Coronary artery (tissue), 2 donors: ENCODE measurements around the gene CSF1R.

Experiments used
- DNase-seq: peaks from one replicate; pipeline ENCODE4 v3.0.0-alpha.2; 2017; ENCODE audit warnings: low spot score
- H3K27ac ChIP-seq, 2 donors: fragments of 200-600 bp; sonication (generic); one replicate each; pipeline ENCODE4 v1.5.1; 2016 to 2019
- H3K4me3 ChIP-seq: fragments of 200-600 bp; sonication (generic); 2 replicates; pipeline ENCODE4 v1.5.1; 2016; ENCODE audit warnings: mild to moderate bottlenecking, moderate library complexity
- TF ChIP-seq, protein P1 (sequence below): fragments of 200-600 bp; sonication (generic); IDR thresholded peaks from one replicate; pipeline ENCODE4 v1.5.1; 2019; ENCODE audit warnings: antibody characterized with exemption

The CSF1R gene

DNA sequence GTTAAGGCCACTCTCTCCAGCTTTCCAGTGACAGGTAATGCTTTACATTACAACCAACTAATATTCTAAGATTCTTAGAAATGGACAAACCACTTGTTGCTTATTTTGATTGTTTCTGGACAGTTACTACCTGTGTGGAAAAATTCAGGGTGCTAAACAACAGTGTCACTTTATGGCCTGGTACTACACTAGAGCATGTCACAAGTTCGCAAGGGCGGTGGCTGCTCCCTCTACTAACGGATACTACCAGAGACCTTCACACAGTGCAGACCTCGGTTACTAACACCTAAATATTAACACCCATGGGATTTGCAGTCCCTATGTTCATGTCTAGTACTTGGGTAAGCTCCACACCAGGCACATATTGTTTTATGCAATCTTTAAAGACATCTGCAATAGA, 72.4 kb downstream of the CSF1R start:
- no peak for DNase-seq
- H3K4me3 ChIP-seq = no peak overlapping the region
- TF ChIP-seq, protein P1, sequence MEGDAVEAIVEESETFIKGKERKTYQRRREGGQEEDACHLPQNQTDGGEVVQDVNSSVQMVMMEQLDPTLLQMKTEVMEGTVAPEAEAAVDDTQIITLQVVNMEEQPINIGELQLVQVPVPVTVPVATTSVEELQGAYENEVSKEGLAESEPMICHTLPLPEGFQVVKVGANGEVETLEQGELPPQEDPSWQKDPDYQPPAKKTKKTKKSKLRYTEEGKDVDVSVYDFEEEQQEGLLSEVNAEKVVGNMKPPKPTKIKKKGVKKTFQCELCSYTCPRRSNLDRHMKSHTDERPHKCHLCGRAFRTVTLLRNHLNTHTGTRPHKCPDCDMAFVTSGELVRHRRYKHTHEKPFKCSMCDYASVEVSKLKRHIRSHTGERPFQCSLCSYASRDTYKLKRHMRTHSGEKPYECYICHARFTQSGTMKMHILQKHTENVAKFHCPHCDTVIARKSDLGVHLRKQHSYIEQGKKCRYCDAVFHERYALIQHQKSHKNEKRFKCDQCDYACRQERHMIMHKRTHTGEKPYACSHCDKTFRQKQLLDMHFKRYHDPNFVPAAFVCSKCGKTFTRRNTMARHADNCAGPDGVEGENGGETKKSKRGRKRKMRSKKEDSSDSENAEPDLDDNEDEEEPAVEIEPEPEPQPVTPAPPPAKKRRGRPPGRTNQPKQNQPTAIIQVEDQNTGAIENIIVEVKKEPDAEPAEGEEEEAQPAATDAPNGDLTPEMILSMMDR = no peak
- H3K27ac ChIP-seq = no peak overlapping the region

DNA sequence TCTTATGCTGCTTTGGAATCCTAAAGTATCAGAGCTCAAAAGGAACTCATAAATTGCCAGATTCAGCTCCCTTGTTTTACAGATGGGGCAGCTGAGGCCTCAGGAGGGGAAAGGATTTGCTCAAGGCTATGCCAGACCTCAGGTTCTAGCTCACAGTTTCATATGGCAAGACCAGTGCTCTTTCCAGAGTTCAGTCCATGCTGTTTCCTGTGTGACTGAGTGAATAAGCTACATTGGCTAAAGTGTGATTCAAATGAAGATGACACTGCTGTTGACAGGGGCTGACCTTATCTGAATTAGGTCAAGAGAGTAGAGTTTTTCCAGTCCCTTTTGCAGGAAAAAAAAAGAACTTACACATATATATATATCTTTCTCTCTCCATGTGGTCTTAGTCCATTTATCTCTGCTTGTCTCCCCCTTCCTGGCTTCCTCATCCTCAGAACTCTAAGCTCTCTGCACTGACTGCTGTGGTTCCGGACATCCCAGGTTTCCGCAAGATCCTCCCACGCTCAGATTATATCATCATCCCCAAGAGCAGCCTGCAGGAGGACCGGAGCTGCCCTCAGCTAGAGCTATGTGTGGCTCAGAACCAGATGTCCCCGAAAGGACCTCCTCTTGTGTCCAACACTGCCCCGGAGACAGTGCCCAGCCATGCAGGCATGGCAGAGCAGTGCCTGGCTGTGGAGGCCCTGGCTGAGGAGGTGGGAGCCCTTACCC, 76.5 kb downstream of the CSF1R start:
- TF ChIP-seq, protein P1 = no peak
- Histone ChIP-seq H3K27ac (no peak overlapping the region), H3K4me3 (no peak overlapping the region)
- no peak for DNase-seq

DNA sequence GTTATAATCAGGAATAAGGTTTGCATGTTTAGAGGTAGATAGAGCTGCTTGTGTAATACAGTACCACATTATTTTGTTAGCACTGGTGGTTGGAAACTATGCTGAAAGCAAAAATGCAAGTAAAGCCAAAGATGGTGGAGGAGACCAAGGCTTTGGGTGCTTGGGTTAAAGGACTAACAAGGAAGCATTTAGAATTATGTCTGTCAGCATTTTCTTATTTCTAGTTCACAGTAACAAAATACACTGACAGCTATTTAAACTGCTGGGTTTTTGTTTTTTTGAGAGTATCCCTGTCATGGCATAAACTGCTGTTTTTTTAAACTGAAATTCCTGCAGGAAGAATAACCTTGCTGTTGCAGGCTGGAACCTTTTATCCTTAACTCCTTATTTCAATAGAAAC, 79.3 kb downstream of the CSF1R start:
- no peak for DNase-seq

DNA sequence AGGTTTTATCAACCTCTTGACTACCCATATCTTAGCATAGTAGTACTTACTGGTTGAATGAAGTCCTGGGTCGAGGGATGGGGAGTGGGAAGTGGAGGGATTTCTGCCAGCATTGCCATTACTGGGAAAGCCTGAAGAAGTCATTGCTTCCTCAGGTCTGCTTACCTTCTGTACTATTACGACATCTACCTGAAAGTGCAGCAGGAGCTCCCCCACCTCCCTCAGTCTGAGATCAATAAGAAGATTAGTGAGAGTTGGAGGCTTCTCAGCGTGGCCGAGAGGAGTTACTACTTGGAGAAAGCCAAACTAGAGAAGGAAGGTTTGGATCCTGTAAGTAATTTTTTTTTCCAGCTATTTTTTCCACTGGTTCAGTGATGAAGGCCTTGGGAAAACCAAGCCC, 80.0 kb downstream of the CSF1R start:
- no peak for DNase-seq
- no peak overlapping the region for H3K27ac ChIP-seq
- TF ChIP-seq, protein P1 = no peak
- no peak overlapping the region for H3K4me3 ChIP-seq

More for the DNA sequence above, 79.3 kb downstream of the CSF1R start:
- H3K27ac ChIP-seq = no peak overlapping the region
- H3K4me3 ChIP-seq = no peak overlapping the region
- TF ChIP-seq, protein P1 = no peak
